KMS-11 (cell line): ENCODE data around the gene GDF10.

Experiments used
- H2AFZ ChIP-seq: fragments of 200-600 bp; sonication (generic); 2 replicates; pipeline ENCODE4 v1.6.1; 2016; ENCODE audit warnings: antibody characterized with exemption, mixed run types, low read depth
- H3K27ac ChIP-seq: fragments of 200-600 bp; sonication (generic); 2 replicates; pipeline ENCODE4 v1.6.1; 2016; ENCODE audit warnings: mild to moderate bottlenecking, mixed run types
- H3K27me3 ChIP-seq: fragments of 200-600 bp; sonication (generic); 2 replicates; pipeline ENCODE4 v1.6.1; 2017; ENCODE audit warnings: mild to moderate bottlenecking, low read depth, mixed run types, moderate library complexity; ENCODE audit not compliant: insufficient read depth
- H3K36me3 ChIP-seq: fragments of 200-600 bp; sonication (generic); 2 replicates; pipeline ENCODE4 v1.6.1; 2017; ENCODE audit warnings: mild to moderate bottlenecking, mixed run types; ENCODE audit not compliant: insufficient read depth
- H3K4me1 ChIP-seq: fragments of 200-600 bp; sonication (generic); 2 replicates; pipeline ENCODE4 v1.6.1; 2016; ENCODE audit warnings: mild to moderate bottlenecking, low read depth, mixed run types; ENCODE audit not compliant: poor library complexity, severe bottlenecking
- H3K4me2 ChIP-seq: fragments of 200-600 bp; sonication (generic); 2 replicates; pipeline ENCODE4 v1.7.0; 2016; ENCODE audit warnings: mild to moderate bottlenecking, mixed run types
- H3K4me3 ChIP-seq: fragments of 200-600 bp; sonication (generic); IDR thresholded peaks from 2 replicates; pipeline ENCODE4 v1.6.1; 2017; ENCODE audit warnings: low read depth, low read length, mixed read lengths; ENCODE audit not compliant: insufficient read depth
- H3K79me2 ChIP-seq: fragments of 200-600 bp; sonication (generic); 2 replicates; pipeline ENCODE4 v1.6.1; 2016; ENCODE audit warnings: low read depth, mixed run types; ENCODE audit not compliant: insufficient read depth
- H3K9ac ChIP-seq: fragments of 200-600 bp; sonication (generic); 2 replicates; pipeline ENCODE4 v1.6.1; 2016; ENCODE audit warnings: mild to moderate bottlenecking, mixed run types
- H4K20me1 ChIP-seq: fragments of 200-600 bp; sonication (generic); 2 replicates; pipeline ENCODE4 v1.6.1; 2016; ENCODE audit warnings: mild to moderate bottlenecking, mixed run types; ENCODE audit not compliant: insufficient read depth
- TF ChIP-seq, protein P1 (sequence below): fragments of 200-600 bp; sonication (generic); conservative IDR thresholded peaks from 2 replicates; pipeline ENCODE4 v1.6.1; 2017; ENCODE audit warnings: low read depth, mild to moderate bottlenecking, antibody characterized with exemption, low read length, moderate library complexity, mixed read lengths

Gene GDF10

DNA sequence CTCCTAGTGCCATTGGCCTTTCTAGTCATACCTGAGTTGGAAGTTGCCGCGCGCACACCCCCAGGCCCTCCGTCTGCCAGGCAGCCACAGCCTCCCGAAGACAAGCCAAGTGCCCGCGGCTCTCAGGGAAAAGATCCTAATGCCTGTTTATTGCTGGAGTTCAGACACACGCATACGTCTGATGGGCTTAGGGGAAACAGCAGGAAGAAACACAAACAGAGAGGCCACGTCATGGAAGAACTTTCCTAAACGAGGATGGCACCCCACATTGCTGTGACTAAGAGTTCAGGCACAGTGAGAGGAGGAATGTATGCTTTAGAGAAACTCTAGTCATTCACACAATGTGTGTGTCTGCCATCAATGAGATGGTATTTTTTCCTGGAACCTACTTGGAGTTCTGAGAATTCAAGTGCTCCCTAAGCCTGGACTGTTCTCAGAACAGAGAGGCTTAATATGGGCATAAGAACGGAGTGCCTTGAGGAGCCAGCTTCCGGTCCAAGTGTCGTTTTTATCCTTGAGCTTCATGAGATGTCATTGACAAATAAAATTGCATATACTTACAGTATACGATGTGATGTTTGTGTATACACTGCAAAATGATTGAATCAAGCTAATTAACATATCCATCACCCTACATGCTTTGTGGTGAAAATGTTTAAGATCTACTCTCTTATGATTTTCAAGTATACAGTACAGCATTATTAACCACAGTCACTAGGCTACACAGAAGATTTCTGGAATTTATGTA lies 36.6 kb downstream of the GDF10 start:
- Histone ChIP-seq H3K36me3 (no peaks in the 10 kb centered on the region), H3K4me3 (no peak overlapping the region), H3K79me2 (no peaks in the 10 kb centered on the region), H3K4me2 (no peak overlapping the region), H3K27ac (no peak overlapping the region), H2AFZ (no peak overlapping the region), H3K4me1 (no peaks in the 10 kb centered on the region), H4K20me1 (no peaks in the 10 kb centered on the region), H3K27me3 (no peaks in the 10 kb centered on the region), H3K9ac (no peak overlapping the region)
- TF ChIP-seq, protein P1, sequence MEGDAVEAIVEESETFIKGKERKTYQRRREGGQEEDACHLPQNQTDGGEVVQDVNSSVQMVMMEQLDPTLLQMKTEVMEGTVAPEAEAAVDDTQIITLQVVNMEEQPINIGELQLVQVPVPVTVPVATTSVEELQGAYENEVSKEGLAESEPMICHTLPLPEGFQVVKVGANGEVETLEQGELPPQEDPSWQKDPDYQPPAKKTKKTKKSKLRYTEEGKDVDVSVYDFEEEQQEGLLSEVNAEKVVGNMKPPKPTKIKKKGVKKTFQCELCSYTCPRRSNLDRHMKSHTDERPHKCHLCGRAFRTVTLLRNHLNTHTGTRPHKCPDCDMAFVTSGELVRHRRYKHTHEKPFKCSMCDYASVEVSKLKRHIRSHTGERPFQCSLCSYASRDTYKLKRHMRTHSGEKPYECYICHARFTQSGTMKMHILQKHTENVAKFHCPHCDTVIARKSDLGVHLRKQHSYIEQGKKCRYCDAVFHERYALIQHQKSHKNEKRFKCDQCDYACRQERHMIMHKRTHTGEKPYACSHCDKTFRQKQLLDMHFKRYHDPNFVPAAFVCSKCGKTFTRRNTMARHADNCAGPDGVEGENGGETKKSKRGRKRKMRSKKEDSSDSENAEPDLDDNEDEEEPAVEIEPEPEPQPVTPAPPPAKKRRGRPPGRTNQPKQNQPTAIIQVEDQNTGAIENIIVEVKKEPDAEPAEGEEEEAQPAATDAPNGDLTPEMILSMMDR: no peak

DNA sequence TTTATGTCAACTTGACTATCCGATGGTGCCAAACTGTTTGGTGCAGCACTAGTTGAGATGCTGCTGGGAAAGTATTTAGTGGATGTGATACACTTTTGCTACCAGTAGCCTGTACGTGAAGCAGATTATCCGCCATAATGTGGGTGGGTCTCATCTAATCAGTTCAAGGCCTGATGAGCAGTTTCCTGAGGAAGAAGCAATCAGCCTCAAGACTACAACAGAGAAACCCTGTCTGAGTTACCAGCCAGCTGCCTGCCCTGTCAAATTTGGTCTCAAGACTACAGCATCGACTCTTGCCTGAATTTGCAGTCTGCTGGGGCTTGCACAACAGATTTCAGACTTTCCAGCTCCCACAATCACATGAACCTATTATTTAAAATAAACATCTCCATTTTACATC lies 37.3 kb downstream of the GDF10 start:
- Histone ChIP-seq H3K4me1 (no peaks in the 10 kb centered on the region), H4K20me1 (no peaks in the 10 kb centered on the region), H3K79me2 (no peaks in the 10 kb centered on the region), H3K27me3 (no peaks in the 10 kb centered on the region), H3K4me3 (no peak overlapping the region), H3K9ac (no peak overlapping the region), H3K36me3 (no peaks in the 10 kb centered on the region), H3K4me2 (no peak overlapping the region), H3K27ac (no peak overlapping the region), H2AFZ (no peak overlapping the region)
- TF ChIP-seq, protein P1: no peak

DNA sequence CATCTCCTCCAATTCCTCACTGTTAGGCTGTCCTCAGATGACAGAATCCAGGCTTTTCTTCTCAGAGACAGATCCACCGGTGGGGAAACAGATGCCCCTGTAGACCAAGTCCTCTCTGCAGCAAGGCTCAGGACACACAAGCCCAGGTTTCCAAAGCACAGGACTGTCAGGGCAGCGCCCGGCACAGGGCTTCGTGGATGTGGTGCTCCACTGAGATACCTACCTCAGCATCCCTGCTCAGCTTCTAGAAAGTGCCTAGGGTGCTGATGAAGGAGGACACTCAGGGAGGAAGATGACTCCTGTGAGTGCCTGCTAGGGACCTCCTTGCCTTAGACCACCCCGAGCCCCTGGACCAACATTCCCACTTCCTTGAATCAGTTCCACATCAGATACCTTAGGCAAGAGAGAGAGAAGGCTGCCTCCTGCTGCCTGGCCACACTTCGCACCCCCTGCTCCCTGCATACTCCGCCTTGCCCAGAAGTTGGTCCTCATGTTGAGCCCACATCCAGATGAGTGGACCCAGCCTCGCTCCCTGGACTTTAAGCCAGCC lies 39.3 kb downstream of the GDF10 start:
- no peak overlapping the region for H3K4me2 ChIP-seq
- no peak overlapping the region for H3K4me3 ChIP-seq
- H2AFZ ChIP-seq: no peak overlapping the region
- H3K27me3 ChIP-seq: no peaks in the 10 kb centered on the region
- no peaks in the 10 kb centered on the region for H3K4me1 ChIP-seq
- H3K36me3 ChIP-seq: no peaks in the 10 kb centered on the region
- TF ChIP-seq, protein P1: no peak
- H3K79me2 ChIP-seq: no peaks in the 10 kb centered on the region
- H3K9ac ChIP-seq: no peak overlapping the region
- no peaks in the 10 kb centered on the region for H4K20me1 ChIP-seq
- no peak overlapping the region for H3K27ac ChIP-seq

DNA sequence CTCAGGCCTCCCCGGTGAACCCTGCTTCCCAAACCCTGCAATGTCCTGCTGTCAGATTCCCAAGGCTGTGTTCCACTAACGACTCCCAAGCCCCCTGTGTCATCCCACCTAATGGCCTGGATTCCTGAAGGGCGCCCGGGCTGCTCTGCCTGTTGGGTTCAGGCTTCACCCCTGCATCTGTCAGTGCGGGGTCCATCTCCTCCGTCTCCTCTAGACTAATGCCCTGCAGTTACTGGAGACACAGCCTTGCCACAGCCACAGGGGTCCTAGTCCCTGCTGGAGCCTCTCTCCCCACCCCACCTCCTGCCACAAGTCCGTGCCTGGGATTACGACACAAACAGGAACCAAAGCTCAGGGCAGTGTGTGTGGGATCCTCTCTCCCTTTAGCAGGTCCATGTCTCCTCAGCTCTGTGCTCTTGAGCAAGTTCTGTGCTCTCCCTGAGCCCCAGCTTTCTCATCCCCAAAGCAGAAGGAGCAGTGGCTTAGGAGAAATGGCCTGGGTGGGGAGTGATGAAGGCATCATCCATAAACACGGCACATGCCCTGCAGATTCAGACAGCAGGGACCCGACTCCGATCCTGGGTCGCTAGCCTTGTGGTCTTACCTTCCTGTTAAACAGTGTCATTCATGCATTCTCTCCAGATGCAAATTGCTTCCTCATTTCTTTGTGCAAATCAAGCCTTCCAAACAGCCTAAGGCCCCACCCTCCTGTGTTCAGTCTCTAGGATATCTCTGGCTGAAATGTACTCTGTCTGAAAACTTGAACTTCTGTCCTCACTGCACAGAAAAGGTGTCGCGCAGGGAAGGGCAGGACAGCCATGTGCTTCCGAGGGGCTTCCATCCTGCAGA lies 40.0 kb downstream of the GDF10 start:
- Histone ChIP-seq H2AFZ (no peak overlapping the region), H4K20me1 (no peaks in the 10 kb centered on the region), H3K9ac (no peak overlapping the region), H3K36me3 (no peaks in the 10 kb centered on the region), H3K27ac (no peak overlapping the region), H3K27me3 (no peaks in the 10 kb centered on the region), H3K79me2 (no peaks in the 10 kb centered on the region), H3K4me3 (no peak overlapping the region), H3K4me1 (no peaks in the 10 kb centered on the region), H3K4me2 (no peak overlapping the region)
- TF ChIP-seq, protein P1: no peak
